Trophoblast cell (in vitro differentiated cells and primary cell): ENCODE data around the gene CPN1.
"Not testable (repeated sequence)": the region's sequence is repeated elsewhere in the genome, so short reads cannot be mapped to it uniquely, and the experiment has no call there.

ENCODE experiments used
- DNase-seq, 2 donors: peaks; one replicate each; pipeline ENCODE4 v3.0.0-alpha.2; 2016
- H2AFZ ChIP-seq: 2 replicates; pipeline ENCODE4 v1.6.1; 2013; ENCODE audit warnings: low read length, moderate library complexity, mild to moderate bottlenecking; ENCODE audit not compliant: insufficient read depth, poor library complexity
- H2AK5ac ChIP-seq: 2 replicates; pipeline ENCODE4 v1.6.1; 2013; ENCODE audit warnings: mild to moderate bottlenecking, low read length
- H2BK120ac ChIP-seq: 2 replicates; pipeline ENCODE4 v1.6.1; 2013; ENCODE audit warnings: low read length, mild to moderate bottlenecking, moderate library complexity; ENCODE audit not compliant: insufficient read depth, poor library complexity
- H2BK12ac ChIP-seq: 2 replicates; pipeline ENCODE4 v1.6.1; 2013; ENCODE audit warnings: mild to moderate bottlenecking, low read length, moderate library complexity
- H2BK5ac ChIP-seq: 2 replicates; pipeline ENCODE4 v1.6.1; 2013; ENCODE audit warnings: low read length, low read depth, moderate library complexity, mild to moderate bottlenecking; ENCODE audit not compliant: poor library complexity
- H3K14ac ChIP-seq: 2 replicates; pipeline ENCODE4 v1.6.1; 2013; ENCODE audit warnings: mild to moderate bottlenecking, low read length
- H3K18ac ChIP-seq: 2 replicates; pipeline ENCODE4 v1.6.1; 2013; ENCODE audit warnings: mild to moderate bottlenecking, low read length
- H3K23ac ChIP-seq: 2 replicates; pipeline ENCODE4 v1.6.1; 2013; ENCODE audit warnings: low read length
- H3K27ac ChIP-seq: 2 replicates; pipeline ENCODE4 v1.5.1; 2013; ENCODE audit warnings: low read depth, mild to moderate bottlenecking, inconsistent platforms, low read length, moderate library complexity
- H3K27me3 ChIP-seq: 2 replicates; pipeline ENCODE4 v1.6.1; 2013; ENCODE audit warnings: inconsistent platforms, mild to moderate bottlenecking, low read length, moderate library complexity; ENCODE audit not compliant: insufficient read depth
- H3K36me3 ChIP-seq, 2 experiments: 1 replicate in 1 of 2; 2 replicates in 1 of 2; pipeline ENCODE4 v1.6.1; 2013; ENCODE audit warnings: low read length in 2 of 2, mild to moderate bottlenecking in 2 of 2, moderate library complexity in 1 of 2; ENCODE audit not compliant: insufficient read depth in 2 of 2, control insufficient read depth in 1 of 2
- H3K4ac ChIP-seq: 2 replicates; pipeline ENCODE4 v1.6.1; 2013; ENCODE audit warnings: low read depth, mild to moderate bottlenecking, low read length, moderate library complexity
- H3K4me1 ChIP-seq, 2 experiments: 1 replicate in 1 of 2; 2 replicates in 1 of 2; pipeline ENCODE4 v1.6.1; 2013; ENCODE audit warnings: low read length in 2 of 2, mild to moderate bottlenecking in 2 of 2, moderate library complexity in 1 of 2; ENCODE audit not compliant: insufficient read depth in 2 of 2, control insufficient read depth in 1 of 2
- H3K4me2 ChIP-seq: 2 replicates; pipeline ENCODE4 v1.6.1; 2013; ENCODE audit warnings: inconsistent platforms, mild to moderate bottlenecking, low read length, moderate library complexity
- H3K4me3 ChIP-seq: 2 replicates; pipeline ENCODE4 v1.5.1; 2013; ENCODE audit warnings: mild to moderate bottlenecking, low read depth, low read length, inconsistent platforms
- H3K79me1 ChIP-seq: one replicate; pipeline ENCODE4 v1.6.1; 2013; ENCODE audit warnings: low read length
- H3K79me2 ChIP-seq: 2 replicates; pipeline ENCODE4 v1.6.1; 2013; ENCODE audit warnings: low read length, mild to moderate bottlenecking; ENCODE audit not compliant: control insufficient read depth, insufficient read depth, poor library complexity
- H3K9ac ChIP-seq: 2 replicates; pipeline ENCODE4 v1.6.1; 2013; ENCODE audit warnings: mild to moderate bottlenecking, low read length
- H3K9me3 ChIP-seq: 2 replicates; pipeline ENCODE4 v1.6.1; 2013; ENCODE audit warnings: low read depth, mild to moderate bottlenecking, control low read depth, inconsistent platforms, low read length; ENCODE audit not compliant: insufficient read depth
- H4K12ac ChIP-seq: 2 replicates; pipeline ENCODE4 v1.6.1; 2013; ENCODE audit warnings: low read depth, mild to moderate bottlenecking, low read length, moderate library complexity
- H4K8ac ChIP-seq: 2 replicates; pipeline ENCODE4 v1.6.1; 2013; ENCODE audit warnings: low read depth, mild to moderate bottlenecking, low read length, moderate library complexity
- H4K91ac ChIP-seq: one replicate; pipeline ENCODE4 v1.6.1; 2013; ENCODE audit warnings: low read depth, mild to moderate bottlenecking, low read length, moderate library complexity
- WGBS: extraction: QIAGEN DNeasy Blood & Tissue Kit; methylation state at CpG from one replicate; pipeline ENCODE4 v1.1.7; 2013; ENCODE audit warnings: missing lambda C conversion rate; ENCODE audit not compliant: insufficient read length, insufficient coverage; ENCODE audit errors: extremely low coverage; 5-methylcytosine and 5-hydroxymethylcytosine counted together

The CPN1 gene

DNA sequence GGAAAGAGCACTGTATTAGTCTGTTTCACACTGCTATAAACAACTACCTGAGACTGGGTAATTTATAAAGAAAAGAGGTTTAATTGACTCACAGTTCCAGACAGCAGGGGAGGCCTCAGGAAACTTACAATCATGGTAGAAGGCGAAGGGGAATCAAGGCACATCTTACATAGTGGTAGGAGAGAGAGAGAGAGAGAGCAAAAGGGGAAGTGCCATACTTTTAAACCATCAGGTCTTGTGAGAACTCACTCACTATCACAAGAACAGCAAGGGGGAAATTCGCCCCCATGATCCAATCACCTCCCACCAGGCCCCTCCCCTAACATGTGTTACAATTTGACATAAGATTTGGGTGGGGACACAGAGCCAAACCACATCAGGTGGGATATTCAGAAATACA, 43.7 kb upstream of the CPN1 start:
- H2BK12ac ChIP-seq, H2AFZ ChIP-seq, H4K12ac ChIP-seq, H4K8ac ChIP-seq, H2BK5ac ChIP-seq, H4K91ac ChIP-seq, H3K9me3 ChIP-seq, H3K9ac ChIP-seq, H3K36me3 ChIP-seq, H3K23ac ChIP-seq, H3K4ac ChIP-seq, H3K27ac ChIP-seq, H3K18ac ChIP-seq, H3K27me3 ChIP-seq, H2AK5ac ChIP-seq, H3K4me2 ChIP-seq, H3K79me1 ChIP-seq, H3K14ac ChIP-seq, H3K4me1 ChIP-seq, DNase-seq, H3K4me3 ChIP-seq, H3K79me2 ChIP-seq, H2BK120ac ChIP-seq: not testable (repeated sequence)
- WGBS: no CpG with 5 or more reads among the region's 2 CpGs

DNA sequence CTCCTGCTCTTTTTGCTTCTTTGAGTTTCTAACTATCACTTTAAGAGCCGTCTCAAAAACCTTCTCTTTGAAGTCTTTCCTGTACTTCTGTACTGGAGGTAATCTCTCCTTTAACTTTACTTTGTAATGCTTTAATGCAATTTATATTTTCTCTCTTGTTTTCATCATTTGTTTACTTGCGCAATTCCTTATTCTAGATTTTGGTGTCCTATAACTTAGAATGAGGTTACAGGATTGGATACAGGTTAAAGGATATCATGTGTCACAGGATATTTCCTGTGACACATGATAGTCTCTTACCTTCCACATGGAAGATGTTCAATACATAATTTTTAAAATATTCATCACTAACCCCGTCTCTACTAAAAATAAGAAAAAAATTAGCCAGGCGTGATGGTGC, 42.4 kb upstream of the CPN1 start:
- H4K12ac ChIP-seq: no peak overlapping the region
- H2BK12ac ChIP-seq: no peak overlapping the region
- DNase-seq: no peak
- no peak overlapping the region for H2BK5ac ChIP-seq
- no peak overlapping the region for H2BK120ac ChIP-seq
- H3K4ac ChIP-seq: no peak overlapping the region
- H3K27ac ChIP-seq: no peak overlapping the region
- H3K23ac ChIP-seq: no peak overlapping the region
- H3K4me2 ChIP-seq: no peak overlapping the region
- H3K9me3 ChIP-seq: no peaks in the 10 kb centered on the region
- H3K9ac ChIP-seq: no peak overlapping the region
- no peak overlapping the region for H3K18ac ChIP-seq
- no peak overlapping the region for H3K14ac ChIP-seq
- no peak overlapping the region for H3K4me3 ChIP-seq
- H4K8ac ChIP-seq: no peak overlapping the region
- H4K91ac ChIP-seq: no peak overlapping the region
- H3K4me1 ChIP-seq: no peaks in the 10 kb centered on the region
- WGBS: no CpG with 5 or more reads among the region's 4 CpGs
- no peaks in the 10 kb centered on the region for H3K36me3 ChIP-seq
- no peaks in the 10 kb centered on the region for H3K27me3 ChIP-seq
- H3K79me2 ChIP-seq: no peaks in the 10 kb centered on the region
- H2AFZ ChIP-seq: no peak overlapping the region
- no peak overlapping the region for H2AK5ac ChIP-seq
- no peaks in the 10 kb centered on the region for H3K79me1 ChIP-seq

DNA sequence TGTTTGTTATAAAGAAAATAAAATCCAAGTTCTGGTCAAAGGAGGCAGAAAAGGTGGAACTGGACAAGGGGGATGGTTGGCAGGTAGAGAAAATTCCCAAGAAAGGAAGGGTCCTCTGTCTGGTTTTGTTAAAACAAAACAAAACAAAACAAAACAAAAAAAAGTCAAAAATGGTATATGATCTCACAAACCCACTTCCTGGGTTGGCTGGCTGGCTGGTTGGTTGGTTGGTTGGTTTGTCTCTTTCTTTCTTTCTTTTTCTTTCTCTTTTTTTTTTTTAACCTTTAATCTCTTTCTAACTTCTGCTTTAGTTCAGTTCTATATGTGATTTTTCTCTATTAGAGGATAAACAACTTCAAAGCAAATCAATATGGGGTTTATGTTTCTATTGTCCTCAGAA, 41.1 kb upstream of the CPN1 start:
- Histone ChIP-seq H3K14ac (no peak overlapping the region), H2BK120ac (no peak overlapping the region), H3K4me1 (no peaks in the 10 kb centered on the region), H3K18ac (no peak overlapping the region), H2BK12ac (no peak overlapping the region), H2AK5ac (no peak overlapping the region), H3K4ac (no peak overlapping the region), H2AFZ (no peak overlapping the region), H4K8ac (no peak overlapping the region), H3K79me1 (no peaks in the 10 kb centered on the region), H3K4me3 (no peak overlapping the region), H4K91ac (no peak overlapping the region), H3K9me3 (no peaks in the 10 kb centered on the region), H3K9ac (no peak overlapping the region), H2BK5ac (no peak overlapping the region), H3K27ac (no peak overlapping the region), H3K27me3 (no peaks in the 10 kb centered on the region), H3K4me2 (no peak overlapping the region), H3K23ac (no peak overlapping the region), H3K36me3 (no peaks in the 10 kb centered on the region), H3K79me2 (no peaks in the 10 kb centered on the region), H4K12ac (no peak overlapping the region)
- DNase-seq: no peak

DNA sequence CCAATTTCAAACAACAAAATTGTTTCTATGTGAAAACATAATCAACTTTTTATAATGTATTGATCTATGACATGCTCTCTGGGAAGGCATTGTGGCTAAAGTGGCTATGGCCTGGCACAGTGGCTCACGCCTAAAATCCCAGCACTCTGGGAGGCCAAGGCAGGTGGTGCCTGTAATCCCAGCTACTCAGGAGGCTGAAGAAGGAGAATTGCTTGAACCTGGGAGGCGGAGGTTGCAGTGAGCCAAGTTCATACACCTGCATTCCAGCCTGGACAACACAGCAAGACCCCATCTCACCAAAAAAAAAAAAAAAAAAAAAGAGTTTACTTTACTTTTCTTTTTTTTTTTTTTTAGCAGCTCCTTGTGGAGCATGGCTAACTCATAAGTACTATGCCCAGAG, 38.9 kb upstream of the CPN1 start:
- Histone ChIP-seq H3K18ac (no peak overlapping the region), H2BK5ac (no peak overlapping the region), H4K12ac (no peak overlapping the region), H3K79me2 (no peaks in the 10 kb centered on the region), H3K14ac (no peak overlapping the region), H2AFZ (no peak overlapping the region), H3K27me3 (no peaks in the 10 kb centered on the region), H2BK12ac (no peak overlapping the region), H3K4ac (no peak overlapping the region), H2AK5ac (no peak overlapping the region), H4K91ac (no peak overlapping the region), H3K36me3 (no peaks in the 10 kb centered on the region), H3K4me1 (no peaks in the 10 kb centered on the region), H3K4me3 (no peak overlapping the region), H2BK120ac (no peak overlapping the region), H3K23ac (no peak overlapping the region), H3K79me1 (no peaks in the 10 kb centered on the region), H3K9ac (no peak overlapping the region), H3K9me3 (no peaks in the 10 kb centered on the region), H3K4me2 (no peak overlapping the region), H3K27ac (no peak overlapping the region), H4K8ac (no peak overlapping the region)
- no peak for DNase-seq
- no CpG with 5 or more reads among the region's 2 CpGs for WGBS

DNA sequence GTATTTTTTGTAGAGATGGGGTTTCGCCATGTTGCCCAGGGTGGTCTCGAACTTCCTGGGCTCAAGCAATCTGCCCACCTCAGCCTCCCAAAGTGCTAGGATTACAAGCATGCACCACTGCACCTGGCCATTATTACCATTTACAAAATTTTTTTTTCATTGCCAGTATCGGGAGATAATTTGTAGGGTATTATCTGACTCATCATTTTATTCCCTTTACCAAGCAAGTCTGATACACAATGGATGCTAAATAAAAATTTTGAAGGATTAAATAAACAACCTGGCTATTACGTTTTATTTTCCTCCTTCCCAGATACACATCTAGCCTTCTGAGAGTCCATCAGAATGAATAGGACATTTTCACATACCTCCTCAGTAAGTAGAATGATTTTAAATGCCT, 38.1 kb upstream of the CPN1 start:
- no peak overlapping the region for H4K12ac ChIP-seq
- no peak overlapping the region for H3K14ac ChIP-seq
- H3K18ac ChIP-seq: no peak overlapping the region
- H4K91ac ChIP-seq: no peak overlapping the region
- H3K27ac ChIP-seq: no peak overlapping the region
- H3K9ac ChIP-seq: no peak overlapping the region
- H3K9me3 ChIP-seq: no peaks in the 10 kb centered on the region
- no peak overlapping the region for H3K4ac ChIP-seq
- H3K27me3 ChIP-seq: no peaks in the 10 kb centered on the region
- H3K79me2 ChIP-seq: no peaks in the 10 kb centered on the region
- no peak overlapping the region for H4K8ac ChIP-seq
- WGBS: no CpG with 5 or more reads among the region's 4 CpGs
- H2BK5ac ChIP-seq: no peak overlapping the region
- H3K4me1 ChIP-seq: no peaks in the 10 kb centered on the region
- no peak for DNase-seq
- no peak overlapping the region for H3K4me3 ChIP-seq
- H3K36me3 ChIP-seq: no peaks in the 10 kb centered on the region
- no peak overlapping the region for H2BK120ac ChIP-seq
- H2AFZ ChIP-seq: no peak overlapping the region
- H3K4me2 ChIP-seq: no peak overlapping the region
- no peaks in the 10 kb centered on the region for H3K79me1 ChIP-seq
- no peak overlapping the region for H2BK12ac ChIP-seq
- no peak overlapping the region for H3K23ac ChIP-seq
- H2AK5ac ChIP-seq: no peak overlapping the region
